OCI-LY3 (cell line): ENCODE measurements around the gene PGAP6.
"Not testable (repeated sequence)": the region's sequence is repeated elsewhere in the genome, so short reads cannot be mapped to it uniquely, and the experiment has no call there.

ENCODE experiments used
- EZH2phosphoT487 ChIP-seq: fragments of 200-600 bp; shearing (Covaris generic); IDR thresholded peaks from 2 replicates; pipeline ENCODE4 v1.6.1; 2018; ENCODE audit warnings: antibody characterized with exemption, mixed run types, low read depth
- TF ChIP-seq, protein P1 (sequence below): fragments of 200-600, 300-600 bp; sonication (generic); IDR thresholded peaks from 2 replicates; pipeline ENCODE4 v1.5.1; 2014; ENCODE audit warnings: antibody characterized with exemption, low read length, low read depth

DNA sequence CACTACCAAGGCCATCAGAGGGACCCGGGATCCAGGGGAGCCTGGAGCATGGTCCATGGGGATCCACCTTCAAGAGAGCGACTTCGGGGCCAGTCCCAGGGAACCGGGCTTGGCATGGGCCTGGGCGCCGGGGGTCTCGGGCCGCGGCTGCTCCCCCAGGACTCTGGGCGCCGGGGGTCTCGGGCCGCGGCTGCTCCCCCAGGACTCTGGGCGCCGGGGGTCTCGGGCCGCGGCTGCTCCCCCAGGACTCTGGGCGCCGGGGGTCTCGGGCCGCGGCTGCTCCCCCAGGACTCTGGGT, 19.1 kb downstream of the PGAP6 start:
- TF ChIP-seq, protein P1, sequence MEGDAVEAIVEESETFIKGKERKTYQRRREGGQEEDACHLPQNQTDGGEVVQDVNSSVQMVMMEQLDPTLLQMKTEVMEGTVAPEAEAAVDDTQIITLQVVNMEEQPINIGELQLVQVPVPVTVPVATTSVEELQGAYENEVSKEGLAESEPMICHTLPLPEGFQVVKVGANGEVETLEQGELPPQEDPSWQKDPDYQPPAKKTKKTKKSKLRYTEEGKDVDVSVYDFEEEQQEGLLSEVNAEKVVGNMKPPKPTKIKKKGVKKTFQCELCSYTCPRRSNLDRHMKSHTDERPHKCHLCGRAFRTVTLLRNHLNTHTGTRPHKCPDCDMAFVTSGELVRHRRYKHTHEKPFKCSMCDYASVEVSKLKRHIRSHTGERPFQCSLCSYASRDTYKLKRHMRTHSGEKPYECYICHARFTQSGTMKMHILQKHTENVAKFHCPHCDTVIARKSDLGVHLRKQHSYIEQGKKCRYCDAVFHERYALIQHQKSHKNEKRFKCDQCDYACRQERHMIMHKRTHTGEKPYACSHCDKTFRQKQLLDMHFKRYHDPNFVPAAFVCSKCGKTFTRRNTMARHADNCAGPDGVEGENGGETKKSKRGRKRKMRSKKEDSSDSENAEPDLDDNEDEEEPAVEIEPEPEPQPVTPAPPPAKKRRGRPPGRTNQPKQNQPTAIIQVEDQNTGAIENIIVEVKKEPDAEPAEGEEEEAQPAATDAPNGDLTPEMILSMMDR, result not testable (repeated sequence)
- not testable (repeated sequence) for TF ChIP-seq EZH2phosphoT487
